ENCODE results near the gene PAQR9.

- TF ChIP-seq TAF1 (IDR thresholded peaks at IDR 0.05; ENCODE audit: borderline replicate concordance, insufficient read depth, low read length) = no peak
- TF ChIP-seq FOXP2 (optimal IDR thresholded peaks at IDR 0.05; ENCODE audit: borderline replicate concordance, extremely low read depth, extremely low read length, insufficient read depth) = no peak
Observed at GRCh38 chr3:142941373-142942123, 21.9 kb downstream of the PAQR9 start.
